GM21423 (cell line): Measurements from ENCODE around the gene MARCHF9.

Source experiments
- ATAC-seq: cut with Tn5 transposase; IDR thresholded peaks from one replicate; pipeline ENCODE4 v1.9.1; 2021; ENCODE audit warnings: mild to moderate bottlenecking, moderate library complexity; ENCODE audit not compliant: unreplicated experiment

MARCHF9 gene

GRCh38 chr12:57737467-57738460, 17.1 kb upstream of the MARCHF9 start:
- ATAC-seq: no peak

- ATAC-seq: no peak
Measured at GRCh38 chr12:57738661-57739237, 16.2 kb upstream of the MARCHF9 start, which contains the start of gene AGAP2. AGAP2 (minus strand) TSS chr12:57738742; CDS start chr12:57738246, 496 bp downstream.

GRCh38 chr12:57739387-57739786, 15.5 kb upstream of the MARCHF9 start:
- ATAC-seq: no peak

GRCh38 chr12:57739914-57740538, 14.9 kb upstream of the MARCHF9 start:
- ATAC-seq: no peak

GRCh38 chr12:57740656-57741412, 14.1 kb upstream of the MARCHF9 start:
- peak; percentile 59 for ATAC-seq

- ATAC-seq: no peak
Measured at GRCh38 chr12:57741413-57741789, 13.5 kb upstream of the MARCHF9 start.

- peak; percentile 57 for ATAC-seq
Measured at GRCh38 chr12:57741844-57742738, 12.8 kb upstream of the MARCHF9 start.

GRCh38 chr12:57743769-57744168, 11.1 kb upstream of the MARCHF9 start:
- no peak for ATAC-seq

- peak; percentile 21 for ATAC-seq
Measured at GRCh38 chr12:57744194-57744776, 10.6 kb upstream of the MARCHF9 start.

GRCh38 chr12:57744777-57745484, 10.0 kb upstream of the MARCHF9 start, which contains the start of gene TSPAN31:
TSPAN31 (plus strand) TSS chr12:57745039; CDS start chr12:57745155, 116 bp downstream.
- ATAC-seq: peak; percentile 79

GRCh38 chr12:57745485-57745881, 9.4 kb upstream of the MARCHF9 start:
- no peak for ATAC-seq

- ATAC-seq: no peak
Measured at GRCh38 chr12:57746025-57746424, 8.9 kb upstream of the MARCHF9 start.

- ATAC-seq: no peak
Measured at GRCh38 chr12:57749061-57749460, 5.8 kb upstream of the MARCHF9 start.

GRCh38 chr12:57750561-57751431, 4.1 kb upstream of the MARCHF9 start:
- no peak for ATAC-seq

- ATAC-seq: no peak
Measured at GRCh38 chr12:57751432-57751787, 3.5 kb upstream of the MARCHF9 start.

- ATAC-seq: peak; percentile 66
Measured at GRCh38 chr12:57751788-57752667, 2.9 kb upstream of the MARCHF9 start, which contains the start of gene CDK4. CDK4 (minus strand) TSS chr12:57752310; CDS start chr12:57751717, 593 bp downstream.

- no peak for ATAC-seq
Measured at GRCh38 chr12:57752668-57753000, 2.3 kb upstream of the MARCHF9 start.
